Measurements from ENCODE around the gene CABLES1. TPM values are rescaled to one million over a fixed set of nuclear protein-coding genes. Genes with fewer than 3 reads are reported as not detected.
A peak's percentile ranks its signal among the peaks of the same experiment; 100 is the strongest.

The CABLES1 gene
- polyA plus RNA-seq, 1 of the 3 experiments (the other 2 are of a cell fraction), result 2.2 TPM

GRCh38 chr18:23137097-23137635, 1.9 kb downstream of the CABLES1 start:
- Histone ChIP-seq H3F3A (replicated peaks; ENCODE audit: insufficient read depth) (peaks cover 5% of the 10 kb centered on the region), H3K9ac (peak overlapping the region; percentile 57; the same call in 1 of the 2 replicates), H3K27me3 (ENCODE audit: insufficient read depth) (no peaks in the 10 kb centered on the region), H3K4me1 (ENCODE audit: control insufficient read depth in 1 of 2, insufficient read depth in 2 of 2, low read depth in 1 of 2, low read length in 1 of 2) (peaks cover 19 to 54% of the 10 kb centered on the region in 2 experiments; a peak in 3 of 4 replicates), H3K4me3 (ENCODE audit: low read depth in 2 of 2, low read length in 1 of 2) (peak overlapping the region; percentile 53 to 64; a peak in 3 of 4 replicates), H2AFZ (ENCODE audit: low read depth) (no peak overlapping the region), H3K9me2 (no peaks in the 10 kb centered on the region), H3K27ac (ENCODE audit: low read depth in 2 of 2, low read length in 1 of 2) (no peak overlapping the region), H4K20me1 (ENCODE audit: insufficient read depth) (peaks cover 17% of the 10 kb centered on the region), H3K79me2 (ENCODE audit: insufficient read depth) (peaks cover 62% of the 10 kb centered on the region), H3K36me3 (replicated peaks in 1 of 2; ENCODE audit: control insufficient read depth in 1 of 2, insufficient read depth in 2 of 2, low read length in 1 of 2) (no peaks in the 10 kb centered on the region), H3K9me3 (no peaks in the 10 kb centered on the region), H3K4me2 (peak overlapping the region; percentile 81)
- 94% methylated on average over 12 of the region's 12 CpGs for WGBS (ENCODE audit: low lambda C conversion rate)
- TF ChIP-seq, protein P1, sequence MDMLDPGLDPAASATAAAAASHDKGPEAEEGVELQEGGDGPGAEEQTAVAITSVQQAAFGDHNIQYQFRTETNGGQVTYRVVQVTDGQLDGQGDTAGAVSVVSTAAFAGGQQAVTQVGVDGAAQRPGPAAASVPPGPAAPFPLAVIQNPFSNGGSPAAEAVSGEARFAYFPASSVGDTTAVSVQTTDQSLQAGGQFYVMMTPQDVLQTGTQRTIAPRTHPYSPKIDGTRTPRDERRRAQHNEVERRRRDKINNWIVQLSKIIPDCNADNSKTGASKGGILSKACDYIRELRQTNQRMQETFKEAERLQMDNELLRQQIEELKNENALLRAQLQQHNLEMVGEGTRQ (IDR thresholded peaks at IDR 0.05; ENCODE audit: borderline replicate concordance, low read depth, low read length), result no peak
- TF ChIP-seq, protein P2, sequence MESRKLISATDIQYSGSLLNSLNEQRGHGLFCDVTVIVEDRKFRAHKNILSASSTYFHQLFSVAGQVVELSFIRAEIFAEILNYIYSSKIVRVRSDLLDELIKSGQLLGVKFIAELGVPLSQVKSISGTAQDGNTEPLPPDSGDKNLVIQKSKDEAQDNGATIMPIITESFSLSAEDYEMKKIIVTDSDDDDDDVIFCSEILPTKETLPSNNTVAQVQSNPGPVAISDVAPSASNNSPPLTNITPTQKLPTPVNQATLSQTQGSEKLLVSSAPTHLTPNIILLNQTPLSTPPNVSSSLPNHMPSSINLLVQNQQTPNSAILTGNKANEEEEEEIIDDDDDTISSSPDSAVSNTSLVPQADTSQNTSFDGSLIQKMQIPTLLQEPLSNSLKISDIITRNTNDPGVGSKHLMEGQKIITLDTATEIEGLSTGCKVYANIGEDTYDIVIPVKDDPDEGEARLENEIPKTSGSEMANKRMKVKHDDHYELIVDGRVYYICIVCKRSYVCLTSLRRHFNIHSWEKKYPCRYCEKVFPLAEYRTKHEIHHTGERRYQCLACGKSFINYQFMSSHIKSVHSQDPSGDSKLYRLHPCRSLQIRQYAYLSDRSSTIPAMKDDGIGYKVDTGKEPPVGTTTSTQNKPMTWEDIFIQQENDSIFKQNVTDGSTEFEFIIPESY (IDR thresholded peaks at IDR 0.05; ENCODE audit: borderline replicate concordance, low read depth), result no peak
- TF ChIP-seq RAD21 (IDR thresholded peaks at IDR 0.05; ENCODE audit: low read length) (no peak), NRF1 (IDR thresholded peaks at IDR 0.05; ENCODE audit: low read depth, low read length) (no peak), RCOR1 (IDR thresholded peaks at IDR 0.05; ENCODE audit: low read length) (no peak), YY1 (IDR thresholded peaks at IDR 0.05; ENCODE audit: low read depth) (no peak), FOXM1 (IDR thresholded peaks at IDR 0.05; ENCODE audit: low read depth) (no peak), EP300 (IDR thresholded peaks at IDR 0.05; ENCODE audit: borderline replicate concordance in 1 of 2, low read depth in 1 of 2, low read length in 1 of 2) (no peak), ELF1 (IDR thresholded peaks at IDR 0.05) (no peak), MEF2A (IDR thresholded peaks at IDR 0.05; ENCODE audit: borderline replicate concordance, low read depth) (no peak), RFX5 (IDR thresholded peaks at IDR 0.05; ENCODE audit: low read length) (no peak), GATA2 (CRISPR knock-in tag; IDR thresholded peaks at IDR 0.05) (no peak), FOSL2 (IDR thresholded peaks at IDR 0.05; ENCODE audit: borderline replicate concordance, low read depth) (no peak), REST (IDR thresholded peaks at IDR 0.05; ENCODE audit: low read depth, low read length) (no peak), GABPA (IDR thresholded peaks at IDR 0.05; ENCODE audit: low read depth) (no peak)
- TF ChIP-seq, protein P3, sequence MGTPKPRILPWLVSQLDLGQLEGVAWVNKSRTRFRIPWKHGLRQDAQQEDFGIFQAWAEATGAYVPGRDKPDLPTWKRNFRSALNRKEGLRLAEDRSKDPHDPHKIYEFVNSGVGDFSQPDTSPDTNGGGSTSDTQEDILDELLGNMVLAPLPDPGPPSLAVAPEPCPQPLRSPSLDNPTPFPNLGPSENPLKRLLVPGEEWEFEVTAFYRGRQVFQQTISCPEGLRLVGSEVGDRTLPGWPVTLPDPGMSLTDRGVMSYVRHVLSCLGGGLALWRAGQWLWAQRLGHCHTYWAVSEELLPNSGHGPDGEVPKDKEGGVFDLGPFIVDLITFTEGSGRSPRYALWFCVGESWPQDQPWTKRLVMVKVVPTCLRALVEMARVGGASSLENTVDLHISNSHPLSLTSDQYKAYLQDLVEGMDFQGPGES (IDR thresholded peaks at IDR 0.05; ENCODE audit: low read depth, low read length), result no peak
- CTCF ChIA-PET, result interaction anchor here (0.8 to 12.0 kb wide), 2 partner anchors 12 to 241 kb away, joined by 3 to 149 read pairs; no protein-coding TSS in a partner anchor
- POLR2A ChIA-PET, result no interaction called here
- DNase-seq, result no peak
